Activated T-cell treated with anti-CD3 and anti-CD28 coated beads, Interleukin-2, amount 50 U/mL, for 24 hours (primary cell): ENCODE results near the gene DPY19L1.
A peak's percentile ranks its signal among the peaks of the same experiment; 100 is the strongest.

Experiments
- DNase-seq: peaks from one replicate; pipeline ENCODE4 v3.0.0-alpha.2; 2020
- H3K27ac Mint-ChIP-seq: 2 replicates; pipeline ENCODE4 v1.8.0; 2020; ENCODE audit warnings: mild to moderate bottlenecking, mixed read lengths
- H3K27me3 Mint-ChIP-seq: 2 replicates; pipeline ENCODE4 v1.8.0; 2020; ENCODE audit warnings: mixed read lengths
- H3K36me3 Mint-ChIP-seq: 2 replicates; pipeline ENCODE4 v1.8.0; 2020; ENCODE audit warnings: low read depth, mixed read lengths
- H3K4me1 Mint-ChIP-seq: 2 replicates; pipeline ENCODE4 v1.8.0; 2020; ENCODE audit warnings: low read depth, mixed read lengths
- H3K4me3 Mint-ChIP-seq: 2 replicates; pipeline ENCODE4 v1.8.0; 2020; ENCODE audit warnings: mild to moderate bottlenecking, moderate library complexity, mixed read lengths
- H3K9me3 Mint-ChIP-seq: 2 replicates; pipeline ENCODE4 v1.8.0; 2020; ENCODE audit warnings: mixed read lengths

DPY19L1 gene

GRCh38 chr7:35040906-35041305, 3.6 kb upstream of the DPY19L1 start:
- Mint-ChIP-seq H3K27ac (no peak overlapping the region), H3K27me3 (no peaks in the 10 kb centered on the region), H3K9me3 (no peaks in the 10 kb centered on the region), H3K36me3 (peaks cover 6% of the 10 kb centered on the region), H3K4me1 (peaks cover 13% of the 10 kb centered on the region), H3K4me3 (no peak overlapping the region)
- no peak for DNase-seq

- Mint-ChIP-seq H3K4me1 (peaks cover 28% of the 10 kb centered on the region), H3K4me3 (no peak overlapping the region)
Observed at GRCh38 chr7:35039343-35039742, 2.1 kb upstream of the DPY19L1 start.

GRCh38 chr7:35038354-35038753, 1.1 kb upstream of the DPY19L1 start:
- no peaks in the 10 kb centered on the region for H3K9me3 Mint-ChIP-seq
- DNase-seq, result no peak
- H3K27me3 Mint-ChIP-seq, result no peaks in the 10 kb centered on the region
- peaks cover 31% of the 10 kb centered on the region for H3K4me1 Mint-ChIP-seq
- H3K4me3 Mint-ChIP-seq, result peak overlapping the region; percentile 83
- H3K27ac Mint-ChIP-seq, result peak overlapping the region; percentile 89
- peaks cover 6% of the 10 kb centered on the region for H3K36me3 Mint-ChIP-seq

More at GRCh38 chr7:35039343-35039742, 2.1 kb upstream of the DPY19L1 start:
- no peak overlapping the region for H3K27ac Mint-ChIP-seq
- no peaks in the 10 kb centered on the region for H3K9me3 Mint-ChIP-seq
- H3K36me3 Mint-ChIP-seq, result peaks cover 6% of the 10 kb centered on the region
- no peak for DNase-seq
- H3K27me3 Mint-ChIP-seq, result no peaks in the 10 kb centered on the region

- Mint-ChIP-seq H3K27me3 (no peaks in the 10 kb centered on the region), H3K9me3 (no peaks in the 10 kb centered on the region), H3K27ac (peak overlapping the region; percentile 89), H3K4me3 (peak overlapping the region; percentile 83), H3K36me3 (peaks cover 6% of the 10 kb centered on the region), H3K4me1 (peaks cover 31% of the 10 kb centered on the region)
- peak; percentile 94 for DNase-seq
Observed at GRCh38 chr7:35037526-35038341, 449 bp upstream of the DPY19L1 start.

GRCh38 chr7:35036361-35037171, 719 bp downstream of the DPY19L1 start:
- Mint-ChIP-seq H3K4me3 (peak overlapping the region; percentile 89), H3K27me3 (no peaks in the 10 kb centered on the region), H3K4me1 (peaks cover 31% of the 10 kb centered on the region), H3K27ac (peak overlapping the region; percentile 79), H3K9me3 (no peaks in the 10 kb centered on the region), H3K36me3 (peaks cover 6% of the 10 kb centered on the region)
- DNase-seq, result peak; percentile 61

- Mint-ChIP-seq H3K36me3 (peaks cover 6% of the 10 kb centered on the region), H3K9me3 (no peaks in the 10 kb centered on the region), H3K4me1 (peaks cover 31% of the 10 kb centered on the region), H3K27ac (peak overlapping the region; percentile 79), H3K27me3 (no peaks in the 10 kb centered on the region), H3K4me3 (peak overlapping the region; percentile 89)
- no peak for DNase-seq
Observed at GRCh38 chr7:35035511-35035961, 1.7 kb downstream of the DPY19L1 start.

GRCh38 chr7:35032166-35032565, 5.1 kb downstream of the DPY19L1 start:
- Mint-ChIP-seq H3K9me3 (no peaks in the 10 kb centered on the region), H3K4me1 (peaks cover 25% of the 10 kb centered on the region), H3K27ac (no peak overlapping the region), H3K4me3 (no peak overlapping the region), H3K27me3 (no peaks in the 10 kb centered on the region), H3K36me3 (peaks cover 6% of the 10 kb centered on the region)
- no peak for DNase-seq

- Mint-ChIP-seq H3K4me1 (peaks cover 19% of the 10 kb centered on the region), H3K27ac (no peak overlapping the region), H3K4me3 (no peak overlapping the region), H3K36me3 (no peaks in the 10 kb centered on the region), H3K9me3 (no peaks in the 10 kb centered on the region), H3K27me3 (no peaks in the 10 kb centered on the region)
- DNase-seq, result no peak
Observed at GRCh38 chr7:35030848-35031247, 6.4 kb downstream of the DPY19L1 start.

GRCh38 chr7:35029311-35029710, 8.0 kb downstream of the DPY19L1 start:
- no peak overlapping the region for H3K27ac Mint-ChIP-seq
- no peak overlapping the region for H3K4me3 Mint-ChIP-seq
- peaks cover 5% of the 10 kb centered on the region for H3K4me1 Mint-ChIP-seq
- H3K36me3 Mint-ChIP-seq, result no peaks in the 10 kb centered on the region
- no peaks in the 10 kb centered on the region for H3K9me3 Mint-ChIP-seq
- no peaks in the 10 kb centered on the region for H3K27me3 Mint-ChIP-seq
- no peak for DNase-seq

- DNase-seq, result no peak
- Mint-ChIP-seq H3K9me3 (no peaks in the 10 kb centered on the region), H3K36me3 (no peaks in the 10 kb centered on the region), H3K4me3 (no peak overlapping the region), H3K27me3 (no peaks in the 10 kb centered on the region), H3K4me1 (peaks cover 2% of the 10 kb centered on the region), H3K27ac (no peak overlapping the region)
Observed at GRCh38 chr7:35026150-35026549, 11.1 kb downstream of the DPY19L1 start.

- no peak overlapping the region for H3K4me3 Mint-ChIP-seq
Observed at GRCh38 chr7:35025369-35025870, 11.9 kb downstream of the DPY19L1 start.

GRCh38 chr7:35024298-35024697, 13.0 kb downstream of the DPY19L1 start:
- Mint-ChIP-seq H3K36me3 (no peaks in the 10 kb centered on the region), H3K9me3 (no peaks in the 10 kb centered on the region), H3K27ac (no peak overlapping the region), H3K27me3 (no peaks in the 10 kb centered on the region), H3K4me1 (peaks cover 2% of the 10 kb centered on the region), H3K4me3 (no peak overlapping the region)
- no peak for DNase-seq

More at GRCh38 chr7:35025369-35025870, 11.9 kb downstream of the DPY19L1 start:
- no peak for DNase-seq
- Mint-ChIP-seq H3K36me3 (no peaks in the 10 kb centered on the region), H3K4me1 (peaks cover 2% of the 10 kb centered on the region), H3K27me3 (no peaks in the 10 kb centered on the region), H3K27ac (no peak overlapping the region), H3K9me3 (no peaks in the 10 kb centered on the region)

GRCh38 chr7:35022725-35023124, 14.6 kb downstream of the DPY19L1 start:
- Mint-ChIP-seq H3K4me3 (no peak overlapping the region), H3K36me3 (no peaks in the 10 kb centered on the region), H3K4me1 (no peaks in the 10 kb centered on the region), H3K27me3 (no peaks in the 10 kb centered on the region), H3K9me3 (no peaks in the 10 kb centered on the region), H3K27ac (no peak overlapping the region)
- no peak for DNase-seq

GRCh38 chr7:35021445-35021844, 15.8 kb downstream of the DPY19L1 start:
- DNase-seq, result no peak
- no peak overlapping the region for H3K27ac Mint-ChIP-seq
- no peaks in the 10 kb centered on the region for H3K9me3 Mint-ChIP-seq
- H3K27me3 Mint-ChIP-seq, result no peaks in the 10 kb centered on the region
- H3K4me1 Mint-ChIP-seq, result no peaks in the 10 kb centered on the region
- no peak overlapping the region for H3K4me3 Mint-ChIP-seq
- peaks cover 3% of the 10 kb centered on the region for H3K36me3 Mint-ChIP-seq

GRCh38 chr7:35019801-35020200, 17.5 kb downstream of the DPY19L1 start:
- H3K27ac Mint-ChIP-seq, result no peak overlapping the region
- H3K36me3 Mint-ChIP-seq, result peaks cover 10% of the 10 kb centered on the region
- no peak overlapping the region for H3K4me3 Mint-ChIP-seq
- H3K27me3 Mint-ChIP-seq, result no peaks in the 10 kb centered on the region
- H3K4me1 Mint-ChIP-seq, result no peaks in the 10 kb centered on the region
- DNase-seq, result no peak
- no peaks in the 10 kb centered on the region for H3K9me3 Mint-ChIP-seq
